Stimulated activated effector memory CD8-positive, alpha-beta T cell treated with anti-CD3 and anti-CD28 coated beads, Interleukin-12 subunit alpha, Interleukin-12 subunit beta, amount 100 ng/mL, for 72 hours (primary cell): ENCODE results near the gene WBP2NL.

ENCODE experiments used
- ATAC-seq: fragments of 150-1000 bp; cut with Tn5 transposase; 2 replicates; pipeline ENCODE4 v1.10.0; 2021
- DNase-seq, 2 donors: peaks; one replicate each; pipeline ENCODE4 v3.0.0; 2021 to 2022; ENCODE audit warnings: low spot score in 2 of 2
- H3K27ac Mint-ChIP-seq: one replicate; pipeline ENCODE4 v1.8.0; 2022; ENCODE audit warnings: mild to moderate bottlenecking, mixed read lengths
- H3K36me3 Mint-ChIP-seq: one replicate; pipeline ENCODE4 v1.8.0; 2022; ENCODE audit warnings: mild to moderate bottlenecking, mixed read lengths
- H3K4me1 Mint-ChIP-seq: one replicate; pipeline ENCODE4 v1.8.0; 2022; ENCODE audit warnings: mixed read lengths
- H3K4me3 Mint-ChIP-seq: one replicate; pipeline ENCODE4 v1.8.0; 2022; ENCODE audit warnings: mild to moderate bottlenecking, mixed read lengths
- H3K9me3 Mint-ChIP-seq: one replicate; pipeline ENCODE4 v1.8.0; 2022; ENCODE audit warnings: mixed read lengths

Gene WBP2NL

GRCh38 chr22:42000466-42000865 is 1.9 kb downstream of the WBP2NL start:
- Mint-ChIP-seq H3K27ac (no peak overlapping the region), H3K36me3 (peaks cover 5% of the 10 kb centered on the region), H3K4me3 (no peak overlapping the region), H3K9me3 (peaks cover 2% of the 10 kb centered on the region), H3K4me1 (peaks cover 19% of the 10 kb centered on the region)
- DNase-seq (no peak), ATAC-seq (no peak)

GRCh38 chr22:42001121-42001520 is 2.5 kb downstream of the WBP2NL start:
- H3K9me3 Mint-ChIP-seq: peaks cover 2% of the 10 kb centered on the region
- DNase-seq (no peak), ATAC-seq (no peak)
- H3K27ac Mint-ChIP-seq: no peak overlapping the region
- H3K36me3 Mint-ChIP-seq: peaks cover 5% of the 10 kb centered on the region
- peaks cover 19% of the 10 kb centered on the region for H3K4me1 Mint-ChIP-seq
- no peak overlapping the region for H3K4me3 Mint-ChIP-seq

GRCh38 chr22:42001706-42002105 is 3.1 kb downstream of the WBP2NL start:
- no peak for DNase-seq
- ATAC-seq: no peak
- peaks cover 5% of the 10 kb centered on the region for H3K36me3 Mint-ChIP-seq
- peaks cover 19% of the 10 kb centered on the region for H3K4me1 Mint-ChIP-seq
- no peak overlapping the region for H3K27ac Mint-ChIP-seq
- no peak overlapping the region for H3K4me3 Mint-ChIP-seq
- H3K9me3 Mint-ChIP-seq: peaks cover 2% of the 10 kb centered on the region

- H3K36me3 Mint-ChIP-seq: no peaks in the 10 kb centered on the region
- H3K4me1 Mint-ChIP-seq: no peaks in the 10 kb centered on the region
- H3K27ac Mint-ChIP-seq: no peak overlapping the region
Observed at GRCh38 chr22:42007922-42008321, 9.3 kb downstream of the WBP2NL start.

GRCh38 chr22:42010778-42011177 is 12.2 kb downstream of the WBP2NL start:
- ATAC-seq: no peak
- Mint-ChIP-seq H3K27ac (no peak overlapping the region), H3K4me3 (no peak overlapping the region), H3K36me3 (no peaks in the 10 kb centered on the region), H3K9me3 (peaks cover 7% of the 10 kb centered on the region), H3K4me1 (no peaks in the 10 kb centered on the region)
- DNase-seq: no peak

More at GRCh38 chr22:42007922-42008321, 9.3 kb downstream of the WBP2NL start:
- ATAC-seq (no peak), DNase-seq (no peak)
- Mint-ChIP-seq H3K9me3 (peaks cover 7% of the 10 kb centered on the region), H3K4me3 (no peak overlapping the region)

GRCh38 chr22:42013385-42013784 is 14.8 kb downstream of the WBP2NL start:
- DNase-seq (no peak), ATAC-seq (no peak)
- no peak overlapping the region for H3K27ac Mint-ChIP-seq
- H3K4me1 Mint-ChIP-seq: no peaks in the 10 kb centered on the region
- H3K36me3 Mint-ChIP-seq: no peaks in the 10 kb centered on the region
- peaks cover 7% of the 10 kb centered on the region for H3K9me3 Mint-ChIP-seq
- no peak overlapping the region for H3K4me3 Mint-ChIP-seq

- Mint-ChIP-seq H3K27ac (no peak overlapping the region), H3K4me3 (no peak overlapping the region), H3K9me3 (peaks cover 4% of the 10 kb centered on the region), H3K4me1 (no peaks in the 10 kb centered on the region), H3K36me3 (no peaks in the 10 kb centered on the region)
- DNase-seq: no peak
- no peak for ATAC-seq
Observed at GRCh38 chr22:42016111-42016510, 17.5 kb downstream of the WBP2NL start.

- no peak overlapping the region for H3K4me3 Mint-ChIP-seq
- H3K4me1 Mint-ChIP-seq: peaks cover 8% of the 10 kb centered on the region
- H3K27ac Mint-ChIP-seq: no peak overlapping the region
- H3K9me3 Mint-ChIP-seq: no peaks in the 10 kb centered on the region
- no peak for ATAC-seq
- DNase-seq: no peak
- no peaks in the 10 kb centered on the region for H3K36me3 Mint-ChIP-seq
Observed at GRCh38 chr22:42018224-42018623, 19.6 kb downstream of the WBP2NL start.

- Mint-ChIP-seq H3K36me3 (no peaks in the 10 kb centered on the region), H3K4me1 (peaks cover 8% of the 10 kb centered on the region), H3K4me3 (no peak overlapping the region), H3K9me3 (no peaks in the 10 kb centered on the region), H3K27ac (no peak overlapping the region)
- no peak for ATAC-seq
- no peak for DNase-seq
Observed at GRCh38 chr22:42021571-42021970, 23.0 kb downstream of the WBP2NL start.

- DNase-seq: no peak
- H3K4me3 Mint-ChIP-seq: no peak overlapping the region
- peak; percentile 54 for ATAC-seq
Observed at GRCh38 chr22:42022162-42022847, 23.7 kb downstream of the WBP2NL start.

GRCh38 chr22:42025421-42025820 is 26.8 kb downstream of the WBP2NL start:
- H3K36me3 Mint-ChIP-seq: no peaks in the 10 kb centered on the region
- no peak overlapping the region for H3K4me3 Mint-ChIP-seq
- DNase-seq (no peak), ATAC-seq (no peak)
- H3K27ac Mint-ChIP-seq: no peak overlapping the region
- no peaks in the 10 kb centered on the region for H3K9me3 Mint-ChIP-seq
- peaks cover 12% of the 10 kb centered on the region for H3K4me1 Mint-ChIP-seq

More at GRCh38 chr22:42022162-42022847, 23.7 kb downstream of the WBP2NL start:
- H3K9me3 Mint-ChIP-seq: no peaks in the 10 kb centered on the region
- no peaks in the 10 kb centered on the region for H3K36me3 Mint-ChIP-seq
- H3K27ac Mint-ChIP-seq: peak overlapping the region; percentile 15
- peaks cover 8% of the 10 kb centered on the region for H3K4me1 Mint-ChIP-seq

GRCh38 chr22:42026705-42027104 is 28.1 kb downstream of the WBP2NL start:
- H3K4me3 Mint-ChIP-seq: no peak overlapping the region
- no peak for ATAC-seq
- H3K36me3 Mint-ChIP-seq: no peaks in the 10 kb centered on the region

GRCh38 chr22:42033263-42034181 is 34.9 kb downstream of the WBP2NL start:
- peak overlapping the region; percentile 40 for H3K27ac Mint-ChIP-seq
- H3K36me3 Mint-ChIP-seq: no peaks in the 10 kb centered on the region
- H3K4me1 Mint-ChIP-seq: peaks cover 18% of the 10 kb centered on the region
- H3K9me3 Mint-ChIP-seq: peaks cover 4% of the 10 kb centered on the region
- no peak for DNase-seq
- H3K4me3 Mint-ChIP-seq: no peak overlapping the region
- no peak for ATAC-seq

More at GRCh38 chr22:42026705-42027104, 28.1 kb downstream of the WBP2NL start:
- Mint-ChIP-seq H3K9me3 (no peaks in the 10 kb centered on the region), H3K4me1 (peaks cover 25% of the 10 kb centered on the region), H3K27ac (no peak overlapping the region)
- DNase-seq: no peak

GRCh38 chr22:42035256-42035655 is 36.7 kb downstream of the WBP2NL start:
- no peak overlapping the region for H3K27ac Mint-ChIP-seq
- H3K4me1 Mint-ChIP-seq: peaks cover 16% of the 10 kb centered on the region
- DNase-seq: no peak
- H3K4me3 Mint-ChIP-seq: no peak overlapping the region
- no peaks in the 10 kb centered on the region for H3K36me3 Mint-ChIP-seq
- ATAC-seq: no peak
- H3K9me3 Mint-ChIP-seq: peaks cover 4% of the 10 kb centered on the region

GRCh38 chr22:42039271-42039670 is 40.7 kb downstream of the WBP2NL start:
- H3K4me3 Mint-ChIP-seq: no peak overlapping the region
- no peak overlapping the region for H3K27ac Mint-ChIP-seq
- ATAC-seq: no peak
- DNase-seq: no peak
- no peaks in the 10 kb centered on the region for H3K4me1 Mint-ChIP-seq
- H3K9me3 Mint-ChIP-seq: peaks cover 9% of the 10 kb centered on the region
- no peaks in the 10 kb centered on the region for H3K36me3 Mint-ChIP-seq

- DNase-seq: no peak
- Mint-ChIP-seq H3K4me3 (no peak overlapping the region), H3K27ac (no peak overlapping the region), H3K36me3 (no peaks in the 10 kb centered on the region), H3K4me1 (no peaks in the 10 kb centered on the region), H3K9me3 (peaks cover 9% of the 10 kb centered on the region)
- no peak for ATAC-seq
Observed at GRCh38 chr22:42041784-42042183, 43.2 kb downstream of the WBP2NL start.
